Measurements from ENCODE around the gene NINL.
"Not testable (repeated sequence)": the region's sequence is repeated elsewhere in the genome, so short reads cannot be mapped to it uniquely, and the experiment has no call there.

NINL gene

DNA sequence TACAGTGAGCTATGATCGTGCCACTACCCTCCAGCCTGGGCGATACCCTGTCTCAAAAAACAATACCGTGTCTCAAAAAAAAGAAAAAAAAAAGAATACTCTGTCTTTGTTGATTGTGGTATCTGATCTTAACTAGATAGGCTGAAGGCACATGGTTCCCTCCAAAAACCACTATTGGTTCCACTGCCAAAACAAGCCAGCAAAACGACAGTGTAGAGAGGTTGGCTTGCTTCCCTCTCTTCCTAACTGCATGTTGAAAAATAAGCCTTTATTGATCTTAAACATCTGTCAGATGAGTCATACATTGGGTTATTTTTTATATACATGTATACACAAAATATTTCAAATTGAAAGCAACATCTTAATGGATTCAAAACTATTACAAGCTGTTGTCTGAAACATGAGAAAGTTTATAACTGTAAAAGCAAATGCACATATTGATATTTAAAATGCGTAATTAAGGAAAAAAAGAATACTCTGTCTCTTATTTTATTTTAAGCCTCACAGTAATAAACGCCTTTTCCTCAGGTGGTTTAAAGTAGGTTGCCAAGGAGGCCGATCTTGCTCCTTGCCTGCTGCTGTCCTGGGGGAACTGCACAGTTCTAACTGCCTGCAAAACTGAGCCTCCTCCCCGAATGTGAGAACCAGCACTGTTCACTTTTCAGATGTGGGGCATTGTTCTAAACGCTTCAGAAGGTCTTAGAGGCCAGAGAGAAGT is 7.0 kb upstream of the NINL start:
- DNase-seq (ENCODE audit: low spot score), result no peak

DNA sequence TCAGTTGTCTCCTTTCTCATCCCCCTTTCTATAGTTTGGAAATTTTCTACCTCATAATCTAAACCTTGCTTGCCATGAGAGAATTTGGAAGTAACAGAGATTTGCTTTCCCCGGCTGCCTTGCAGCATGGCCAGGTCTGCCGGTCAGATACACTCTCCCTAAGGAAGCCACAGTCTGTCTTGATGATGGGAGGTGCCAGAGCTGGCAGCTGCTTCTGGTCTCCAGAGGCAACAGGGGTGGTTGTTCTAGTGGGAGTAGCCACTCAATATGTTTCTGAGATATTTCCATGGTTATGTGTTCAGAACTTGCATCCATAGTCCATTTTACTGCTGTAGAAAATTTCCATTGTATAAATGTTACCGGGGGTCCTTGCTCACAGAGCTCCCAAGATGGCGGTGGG is 5.4 kb upstream of the NINL start:
- DNase-seq (ENCODE audit: low spot score), result not testable (repeated sequence)

DNA sequence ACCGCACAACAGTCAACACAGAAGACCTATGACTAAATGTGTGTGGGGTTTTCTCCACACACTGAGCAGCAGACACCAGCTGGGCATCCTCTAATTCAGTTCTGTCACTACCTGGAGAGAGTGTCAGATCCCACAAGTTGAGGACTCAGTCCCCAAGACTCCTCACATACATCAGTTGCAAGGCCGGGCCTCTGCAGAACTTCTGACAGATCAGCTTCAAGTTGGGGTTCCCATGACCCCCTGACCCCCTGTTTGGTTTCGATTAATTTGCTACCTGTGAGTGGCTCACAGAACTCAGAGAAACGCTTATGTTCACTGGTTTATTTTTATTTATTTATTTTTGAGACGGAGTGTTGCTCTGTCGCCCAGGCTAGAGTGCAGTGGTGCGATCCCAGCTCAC is 3.2 kb upstream of the NINL start:
- DNase-seq (ENCODE audit: low spot score), result no peak

DNA sequence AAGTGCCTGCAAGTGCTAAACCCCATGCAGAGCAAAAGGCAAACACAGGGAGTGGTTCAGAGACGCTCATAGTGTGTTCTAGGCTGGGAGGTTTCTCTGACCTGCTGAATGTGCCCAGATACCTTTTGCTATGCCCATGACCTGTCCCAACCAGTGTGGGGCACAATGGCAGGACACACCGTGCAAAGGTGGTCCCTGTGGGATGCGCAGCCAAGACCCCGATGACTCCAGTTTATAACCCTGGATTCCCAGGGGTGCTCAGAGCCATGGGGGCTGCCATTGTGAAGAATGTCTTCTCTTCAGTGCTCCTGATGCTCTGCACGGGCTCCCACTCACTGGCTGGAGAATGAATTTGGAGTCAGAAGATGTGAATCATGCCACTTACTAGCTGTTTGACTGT is 2.2 kb upstream of the NINL start:
- no peak for DNase-seq (ENCODE audit: low spot score)

DNA sequence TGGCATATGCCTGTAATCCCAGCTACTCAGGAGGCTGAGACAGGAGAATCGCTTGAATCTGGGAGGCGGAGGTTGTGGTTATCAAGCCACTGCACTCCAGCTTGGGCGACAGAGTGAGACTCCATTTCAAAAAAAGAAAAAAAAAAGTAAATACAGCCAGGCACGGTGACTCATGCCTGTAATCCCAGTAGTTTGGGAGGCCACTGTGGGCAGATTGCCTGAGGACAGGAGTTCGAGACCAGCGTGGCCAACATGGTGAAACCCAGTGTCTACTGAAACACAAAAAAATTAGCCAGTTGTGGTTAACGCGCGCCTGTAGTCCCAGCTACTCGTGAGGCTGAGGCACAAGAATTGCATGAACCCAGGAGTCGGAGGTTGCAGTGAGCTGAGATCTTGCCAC is 1.5 kb upstream of the NINL start:
- DNase-seq (ENCODE audit: low spot score), result peak; percentile 18

DNA sequence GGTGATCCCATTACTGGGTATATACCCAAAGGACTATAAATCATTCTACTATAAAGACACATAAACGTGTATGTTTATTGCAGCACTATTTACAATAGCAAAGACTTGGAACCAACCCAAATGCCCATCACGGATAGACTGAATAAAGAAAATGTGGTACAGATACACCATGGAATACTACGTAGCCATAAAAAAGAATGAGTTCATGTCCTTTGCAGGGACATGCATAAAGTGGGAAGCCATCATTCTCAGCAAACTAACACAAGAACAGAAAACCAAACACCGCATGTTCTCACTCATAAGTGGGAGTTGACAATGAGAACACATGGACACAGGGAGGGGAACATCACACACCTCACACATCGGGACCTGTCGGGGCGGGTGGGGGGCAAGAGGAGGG is 1.7 kb downstream of the NINL start:
- not testable (repeated sequence) for DNase-seq (ENCODE audit: low spot score)

DNA sequence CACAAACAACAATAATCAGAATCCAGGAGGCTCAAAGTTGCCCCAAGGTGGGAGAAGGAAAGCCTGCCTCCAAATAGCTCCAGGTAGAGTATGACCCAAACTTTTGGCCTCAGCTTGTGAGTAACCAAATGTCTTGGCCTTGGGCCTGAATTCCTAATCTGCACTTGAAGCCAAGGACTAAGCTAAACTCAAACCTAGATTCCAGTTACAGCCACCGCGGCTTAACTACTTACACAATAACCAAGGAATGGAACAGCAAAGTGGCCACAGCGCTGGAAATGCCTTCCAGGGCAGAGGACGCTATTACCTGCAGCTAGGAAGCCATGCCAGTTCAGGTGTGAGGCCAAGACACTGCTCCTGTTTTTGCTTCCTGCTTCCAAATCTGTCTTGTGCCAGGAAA is 4.6 kb downstream of the NINL start:
- DNase-seq (ENCODE audit: low spot score), result peak; percentile 42

DNA sequence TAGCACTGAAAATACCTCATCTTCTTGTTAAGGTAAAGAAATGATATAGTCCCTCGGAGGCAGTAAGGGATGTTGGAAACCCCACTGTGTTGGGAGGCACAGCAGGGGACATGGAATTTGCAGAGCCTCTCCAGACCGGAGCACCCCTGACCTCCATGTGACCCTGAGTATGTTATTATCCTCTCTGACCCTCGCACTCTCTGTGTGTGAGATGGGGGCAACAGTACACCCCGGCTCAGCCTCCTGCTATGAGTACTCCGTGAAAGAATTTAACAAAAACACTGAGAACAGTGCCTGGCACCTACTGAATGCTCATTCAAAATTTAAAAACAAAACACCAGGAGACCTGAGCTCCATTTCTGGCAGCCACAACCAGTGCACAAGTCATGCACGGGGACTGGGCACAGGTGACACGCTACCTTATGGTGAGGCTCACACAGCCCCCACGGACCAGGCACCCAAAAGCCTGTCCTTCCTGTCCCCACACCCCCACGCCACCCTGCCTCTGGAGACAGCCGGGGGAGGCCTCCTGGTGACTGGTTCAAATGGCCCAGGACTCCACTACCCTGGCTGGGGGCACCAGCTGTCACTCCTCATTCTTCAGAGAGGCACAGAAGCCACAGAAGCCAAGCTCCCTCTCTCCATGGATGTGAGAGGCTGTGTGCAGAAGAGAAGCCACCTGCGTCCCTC is 6.1 kb downstream of the NINL start:
- DNase-seq (ENCODE audit: low spot score), result no peak

DNA sequence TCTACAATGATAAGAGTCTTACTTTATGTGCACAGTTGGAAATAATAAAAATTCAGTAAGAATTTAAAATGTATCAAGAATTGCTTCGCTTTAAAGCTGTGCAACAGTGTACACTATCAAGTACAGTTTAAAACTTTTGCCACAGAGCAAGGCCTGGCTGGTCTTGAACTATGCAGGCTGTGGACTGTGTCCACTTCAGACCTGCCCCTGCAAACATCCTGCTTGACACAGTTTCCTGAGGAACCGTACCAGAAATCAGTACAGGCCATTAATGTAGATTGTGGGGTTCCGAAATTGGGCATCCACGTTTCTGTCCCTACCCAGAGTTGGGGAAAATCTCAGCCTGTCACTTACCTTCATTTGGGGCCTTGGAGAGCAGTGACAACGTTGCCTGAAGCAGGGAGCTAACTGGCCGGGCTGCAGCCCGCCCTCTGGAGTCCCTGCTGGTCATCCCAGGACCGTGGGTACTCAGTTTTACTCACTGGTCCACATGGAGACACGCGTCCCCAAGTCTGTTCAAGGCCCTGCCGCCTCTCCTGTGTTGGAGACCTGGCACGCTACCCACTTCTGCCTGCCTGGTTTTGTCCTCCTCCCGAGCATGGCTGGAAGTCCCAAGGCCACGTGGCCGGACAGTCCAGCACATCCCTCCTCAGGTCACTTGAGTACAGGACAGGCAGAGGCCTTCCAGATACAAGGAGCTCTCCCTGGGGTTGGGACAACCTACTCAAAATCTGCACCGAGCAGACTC is 8.4 kb downstream of the NINL start:
- no peak for DNase-seq (ENCODE audit: low spot score)

DNA sequence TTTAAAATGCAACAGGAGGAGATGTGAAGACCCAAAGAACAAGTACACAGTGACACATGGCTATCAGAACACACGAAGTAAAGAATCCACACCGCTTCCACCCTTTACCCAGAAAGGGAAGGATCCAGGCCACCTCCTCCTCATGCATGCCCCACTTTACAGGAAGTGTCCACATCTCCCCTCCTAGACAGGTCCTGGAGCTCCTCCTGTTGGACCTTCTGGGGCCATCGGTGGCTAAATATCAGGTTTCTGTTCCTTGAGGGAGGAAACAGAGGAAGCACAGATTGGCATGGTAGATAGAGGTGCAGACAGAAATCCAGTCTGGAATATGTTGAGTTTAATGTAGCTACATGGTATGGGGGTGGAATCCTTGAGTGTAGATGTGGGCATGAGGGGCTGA is 10.9 kb downstream of the NINL start:
- peak; percentile 43 for DNase-seq (ENCODE audit: low spot score)

DNA sequence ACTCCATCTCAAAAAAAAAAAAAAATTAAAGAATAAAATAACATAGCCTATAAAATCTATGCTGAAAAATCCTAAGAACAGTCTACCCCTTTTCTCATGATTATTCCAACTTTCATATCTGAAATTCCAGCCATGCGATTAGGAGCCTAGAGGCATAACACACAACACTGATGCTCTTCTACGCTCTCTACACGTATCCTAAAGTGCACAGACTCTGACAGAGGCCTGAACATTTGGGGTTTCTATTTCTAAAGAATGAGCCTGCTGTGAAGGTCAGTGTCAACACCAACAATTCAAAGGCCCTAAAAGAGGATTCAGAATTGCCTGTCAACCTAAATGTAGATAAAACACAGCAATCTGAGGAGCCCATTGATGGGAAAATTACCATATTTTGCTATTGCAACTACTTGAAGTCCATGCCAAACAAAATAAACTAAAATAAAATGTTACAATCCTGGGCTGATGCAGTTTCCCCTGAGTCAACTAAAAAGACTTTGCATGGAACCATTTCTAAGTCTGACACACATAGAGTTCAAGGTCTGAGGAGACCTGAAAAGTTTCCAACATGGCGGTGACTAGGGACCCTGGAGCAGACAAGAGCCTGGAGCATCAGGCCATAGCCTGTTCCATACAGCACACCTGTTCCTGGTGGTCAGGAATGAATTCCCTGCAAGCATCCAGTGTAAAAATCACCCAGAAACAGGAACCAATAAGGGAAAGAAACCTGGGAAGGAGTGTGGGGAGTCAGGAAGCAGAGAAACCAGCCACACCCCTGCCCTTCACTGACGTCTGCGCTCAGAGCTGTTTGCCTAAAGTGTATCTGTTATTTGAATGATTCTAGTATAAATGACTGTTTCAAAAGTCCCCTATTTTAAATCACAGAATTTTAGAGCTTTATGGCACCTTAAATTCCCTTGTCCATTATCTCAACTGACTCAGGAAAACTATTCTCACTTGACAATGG is 11.8 kb downstream of the NINL start:
- no peak for DNase-seq (ENCODE audit: low spot score)

DNA sequence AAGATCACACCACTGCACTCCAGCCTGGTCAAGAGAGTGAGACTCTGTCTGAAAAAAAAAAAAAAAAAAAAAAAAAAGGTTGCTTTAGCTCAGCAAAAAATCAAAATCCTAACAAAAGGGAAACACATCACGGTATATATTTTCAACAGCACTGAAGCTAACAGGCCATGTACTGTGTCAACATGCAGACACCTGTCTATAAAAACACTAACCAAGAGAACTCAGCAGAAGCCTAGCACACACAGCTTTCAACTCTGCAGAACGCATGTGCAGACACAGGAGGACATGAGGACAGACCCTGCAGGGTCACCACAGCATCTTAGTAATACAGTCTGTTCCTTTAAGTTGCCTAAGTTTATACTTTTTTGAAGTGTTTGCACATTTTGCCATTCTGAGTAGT is 13.5 kb downstream of the NINL start:
- DNase-seq (ENCODE audit: low spot score), result no peak

DNA sequence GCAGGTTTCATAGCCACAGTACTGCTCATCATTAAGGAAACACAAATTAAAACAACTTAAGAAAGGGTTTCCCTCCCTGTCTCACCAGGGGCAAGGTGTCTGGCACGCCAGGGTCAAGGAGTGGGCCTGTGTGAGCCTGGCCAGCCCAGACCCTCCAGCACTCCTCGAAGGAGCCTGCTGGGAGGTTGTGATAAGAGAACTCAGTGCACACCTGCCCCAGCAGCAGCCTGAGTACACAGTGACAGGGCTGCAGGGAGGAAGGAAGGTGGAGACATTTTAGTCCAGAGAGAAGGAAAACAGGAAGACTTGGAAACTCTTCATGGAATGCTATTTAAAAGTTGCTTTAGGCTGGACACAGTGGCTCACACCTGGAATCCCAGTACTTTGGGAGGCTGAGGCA is 14.1 kb downstream of the NINL start:
- no peak for DNase-seq (ENCODE audit: low spot score)

DNA sequence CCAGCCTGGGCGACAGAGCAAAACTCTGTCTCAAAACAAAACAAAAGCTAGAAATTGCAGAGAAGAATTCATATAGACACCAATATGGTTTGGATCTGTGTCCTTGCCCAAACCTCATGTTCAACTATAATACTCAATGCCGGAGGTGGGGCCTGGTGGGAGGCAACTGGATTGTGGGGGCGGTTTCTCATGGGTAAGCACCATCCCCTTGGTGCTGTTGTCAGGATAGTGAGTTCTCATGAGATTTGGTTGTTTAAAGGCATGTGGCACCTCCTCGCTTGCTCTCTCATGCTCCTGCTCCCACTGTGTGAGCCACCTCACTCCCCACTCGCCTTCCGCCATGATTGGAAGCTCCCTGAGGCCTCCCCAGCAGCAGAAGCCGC is 15.2 kb downstream of the NINL start:
- no peak for DNase-seq (ENCODE audit: low spot score)

DNA sequence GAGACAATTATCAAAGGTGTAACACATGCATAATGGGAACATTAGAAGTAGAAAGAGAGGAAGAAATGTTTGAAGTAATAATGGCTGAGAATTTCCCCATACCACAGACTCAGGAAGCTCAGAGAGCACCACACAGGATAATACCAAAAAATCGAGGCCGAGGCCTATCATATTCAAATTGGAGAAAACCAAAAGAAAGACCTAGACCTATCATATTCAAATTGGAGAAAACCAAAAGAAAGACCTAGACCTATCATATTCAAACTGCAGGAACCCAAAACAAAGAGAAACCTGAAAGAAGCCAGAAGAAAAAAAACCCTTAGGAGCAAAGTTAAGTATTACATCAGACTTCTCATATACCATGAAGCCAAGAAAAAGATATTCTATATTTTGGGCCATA is 18.0 kb downstream of the NINL start:
- no peak for DNase-seq (ENCODE audit: low spot score)

DNA sequence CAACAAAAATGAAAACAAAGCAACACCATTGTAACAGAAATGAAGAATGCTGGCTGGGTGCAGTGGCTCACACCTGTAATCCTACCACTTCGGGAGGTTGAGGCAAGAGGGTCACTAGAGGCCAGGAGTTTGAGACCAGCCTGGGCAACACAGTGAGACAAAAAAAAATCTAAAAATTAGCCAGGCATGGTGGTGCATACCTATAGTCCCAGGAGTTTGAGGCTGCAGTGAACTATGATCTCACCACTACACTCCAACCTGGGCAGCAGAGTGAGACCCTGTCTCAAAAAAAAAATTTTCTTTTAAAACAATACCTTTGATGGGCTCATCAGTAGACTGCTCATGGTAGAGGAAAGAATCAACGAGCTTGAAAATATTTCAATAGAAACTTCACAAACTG is 18.5 kb downstream of the NINL start:
- no peak for DNase-seq (ENCODE audit: low spot score)

DNA sequence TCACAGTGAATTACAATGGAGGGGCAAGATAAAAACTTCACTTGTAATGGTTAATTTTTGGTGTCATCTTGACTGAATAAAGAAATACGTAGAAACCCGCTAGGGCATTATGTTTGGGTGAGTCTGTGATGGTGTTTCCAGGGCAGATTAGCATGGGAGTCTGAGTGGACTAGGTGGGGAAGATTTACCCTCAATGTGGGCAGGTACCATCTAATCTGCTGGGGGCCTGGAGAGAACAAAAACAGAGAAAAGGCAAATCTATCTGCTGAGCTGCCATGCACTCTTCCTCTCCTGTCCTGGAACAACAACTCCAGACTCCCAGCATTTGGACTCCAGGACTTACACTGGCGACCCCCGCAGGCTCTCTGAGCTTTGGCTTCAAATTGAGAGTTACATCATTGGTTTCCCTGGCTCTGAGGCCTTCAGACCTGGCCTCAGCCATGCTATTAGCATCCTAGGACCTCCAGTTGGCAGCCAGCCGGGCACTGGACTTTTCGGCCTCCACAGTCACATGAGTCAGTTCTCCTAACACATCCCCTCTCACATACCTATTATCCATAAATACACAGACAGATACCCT is 19.7 kb downstream of the NINL start:
- no peak for DNase-seq (ENCODE audit: low spot score)

DNA sequence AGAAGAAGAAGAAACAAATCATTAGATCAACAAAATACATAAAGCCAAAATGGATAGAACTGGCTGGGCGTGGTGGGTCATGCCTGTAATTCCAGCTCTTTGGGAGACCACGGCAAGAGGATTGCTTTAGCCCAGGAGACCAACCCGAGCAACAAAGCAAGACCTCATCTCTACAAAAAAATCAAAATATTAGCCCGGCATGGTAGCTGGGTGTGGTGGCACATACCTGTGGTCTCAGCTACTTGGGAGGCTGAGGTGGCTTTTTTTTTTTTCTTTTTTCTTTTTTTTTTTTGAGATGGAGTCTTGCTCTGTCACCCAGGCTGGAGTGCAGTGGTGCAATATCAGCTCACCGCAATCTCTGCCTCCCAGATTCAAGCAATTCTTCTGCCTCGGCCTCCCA is 21.5 kb downstream of the NINL start:
- no peak for DNase-seq (ENCODE audit: low spot score)

DNA sequence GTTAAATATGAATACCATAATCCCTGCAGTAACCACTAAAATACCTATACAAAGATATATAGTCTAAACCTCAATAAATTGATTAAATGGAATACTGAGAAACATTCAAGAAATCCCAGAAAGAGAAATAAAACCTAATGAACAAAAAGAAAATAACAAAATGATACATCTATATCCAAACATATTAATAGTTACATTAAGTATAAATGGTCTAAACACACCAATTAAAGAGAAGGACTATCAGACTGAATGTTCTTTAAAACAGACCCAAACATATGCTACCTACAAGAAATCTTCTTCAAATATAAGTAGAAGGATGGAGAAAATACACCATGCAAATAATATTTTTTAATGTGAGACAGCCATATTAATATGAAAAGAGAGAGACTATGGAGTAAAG is 22.0 kb downstream of the NINL start:
- no peak for DNase-seq (ENCODE audit: low spot score)

DNA sequence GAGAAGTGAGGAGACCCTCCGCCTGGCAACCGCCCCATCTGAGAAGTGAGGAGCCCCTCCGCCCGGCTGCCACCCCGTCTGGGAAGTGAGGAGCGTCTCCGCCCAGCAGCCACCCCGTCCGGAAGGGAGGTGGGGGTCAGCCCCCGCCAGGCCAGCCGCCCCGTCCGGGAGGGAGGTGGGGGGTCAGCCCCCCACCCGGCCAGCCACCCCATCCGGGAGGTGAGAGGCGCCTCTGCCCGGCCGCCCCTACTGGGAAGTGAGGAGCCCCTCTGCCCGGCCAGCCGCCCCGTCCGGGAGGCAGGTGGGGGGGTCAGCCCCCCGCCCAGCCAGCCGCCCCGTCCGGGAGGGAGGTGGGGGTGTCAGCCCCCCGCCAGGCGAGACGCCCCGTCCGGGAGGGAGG is 23.6 kb downstream of the NINL start:
- DNase-seq (ENCODE audit: low spot score), result not testable (repeated sequence)

DNA sequence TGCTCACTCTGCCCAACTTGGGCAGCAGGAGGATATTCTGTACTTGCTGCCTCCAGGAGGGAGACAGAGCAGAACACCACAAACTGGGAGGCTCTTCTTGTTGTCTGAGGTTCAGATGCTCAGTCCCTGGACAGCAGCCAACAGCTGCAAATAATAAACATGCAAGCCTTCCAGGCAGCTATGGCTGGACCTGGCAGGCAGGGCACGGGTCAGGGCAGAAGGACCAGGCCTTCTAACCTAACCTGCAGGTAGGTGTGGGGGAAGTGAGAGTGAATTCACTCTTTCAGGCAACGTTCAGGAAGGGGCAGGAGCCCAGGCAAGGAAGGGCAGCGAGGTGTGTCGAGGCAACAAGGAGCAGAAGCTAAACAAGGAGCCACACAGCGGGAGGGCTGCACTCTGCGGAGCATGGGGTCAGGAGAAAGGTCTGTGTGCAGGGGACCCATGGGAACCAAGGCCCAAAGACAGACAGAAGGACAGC is 31.5 kb downstream of the NINL start:
- peak; percentile 87 for DNase-seq (ENCODE audit: low spot score)

DNA sequence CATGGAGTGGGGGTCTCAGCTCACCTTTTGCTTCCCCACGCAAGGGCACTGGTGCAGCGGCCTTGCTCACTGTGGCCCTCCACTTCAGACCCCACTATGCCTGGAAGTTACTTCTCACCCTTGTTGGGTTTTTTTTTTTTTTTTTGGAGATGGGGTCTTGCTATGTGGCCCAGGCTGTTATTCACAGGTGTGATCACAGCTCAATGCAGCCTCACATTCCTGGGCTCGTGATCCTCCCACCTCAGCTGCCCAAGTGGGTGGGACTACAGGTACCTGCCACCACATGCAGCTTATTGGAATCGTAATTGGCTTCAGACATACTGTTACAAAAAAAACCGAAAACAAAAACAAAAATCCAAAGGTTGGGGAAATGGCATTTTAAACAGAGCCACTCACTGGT is 32.4 kb downstream of the NINL start:
- no peak for DNase-seq (ENCODE audit: low spot score)
